Activated B cell treated with CpG ODN at 0.5 μM for 24 hours (primary cell): ENCODE results near the gene FIBCD1. TPM values are rescaled to one million over a fixed set of nuclear protein-coding genes. Genes with fewer than 3 reads are reported as not detected.

Experiments
- ATAC-seq: fragments of 200-7000 bp; cut with Tn5 transposase; one replicate; pipeline ENCODE4 v1.10.0; 2021; ENCODE audit warnings: low read depth, mild to moderate bottlenecking, moderate library complexity
- CTCF ChIA-PET: fragments of 350-600 bp; sonication (Branson Sonifier 250); formaldehyde crosslinking; loops from one replicate; lab custom pipeline; 2021; ENCODE audit warnings: antibody characterized with exemption; lab: Charles Lee
- POLR2A ChIA-PET: fragments of 350-600 bp; sonication (Branson Sonifier 250); formaldehyde crosslinking; loops from one replicate; lab custom pipeline; 2021; ENCODE audit warnings: antibody characterized with exemption; lab: Charles Lee
- DNase-seq: peaks from one replicate; pipeline ENCODE4 v3.0.0; 2022
- H3K27ac Mint-ChIP-seq: one replicate; pipeline ENCODE4 v1.8.0; 2020; ENCODE audit warnings: mixed read lengths
- H3K27me3 Mint-ChIP-seq: one replicate; pipeline ENCODE4 v1.8.0; 2021; ENCODE audit warnings: mixed read lengths
- H3K36me3 Mint-ChIP-seq: one replicate; pipeline ENCODE4 v1.8.0; 2021; ENCODE audit warnings: low read depth, mixed read lengths
- H3K4me1 Mint-ChIP-seq: one replicate; pipeline ENCODE4 v1.8.0; 2021; ENCODE audit warnings: mixed read lengths
- H3K4me3 Mint-ChIP-seq: one replicate; pipeline ENCODE4 v1.8.0; 2020; ENCODE audit warnings: mild to moderate bottlenecking, mixed read lengths
- H3K9me3 Mint-ChIP-seq: one replicate; pipeline ENCODE4 v1.8.0; 2020; ENCODE audit warnings: mixed read lengths
- CTCF ChIP-seq: fragments of 200-600 bp; IDR thresholded peaks from one replicate; pipeline ENCODE4 v1.8.0; 2022; ENCODE audit warnings: antibody characterized with exemption, mild to moderate bottlenecking
- intact Hi-C: fragments of 100-400 bp; cut with micrococcal nuclease; formaldehyde crosslinking; loops from one replicate; pipeline ENCODE4 v1.15.1; 2024
- total RNA-seq: library from RNA; stranded (reverse); gene quantifications from 2 replicates; pipeline ENCODE4 v1.2.3, GENCODE V29; 2022

Gene FIBCD1
- total RNA-seq, 1 donor from 2014 or later = not detected

- ATAC-seq (no peak), DNase-seq (no peak)
- Mint-ChIP-seq H3K4me1 (peaks cover 2% of the 10 kb centered on the region), H3K27me3 (no peaks in the 10 kb centered on the region), H3K9me3 (no peaks in the 10 kb centered on the region), H3K4me3 (no peak overlapping the region), H3K27ac (no peak overlapping the region), H3K36me3 (peaks cover 49% of the 10 kb centered on the region)
- ChIA-PET POLR2A (no interaction called here), CTCF (interaction anchor here (0.7 to 4.2 kb wide), 6 partner anchors 88 to 402 kb away, joined by 3 to 17 read pairs (median 5); no protein-coding TSS in a partner anchor)
- no peak for TF ChIP-seq CTCF
- intact Hi-C loops = loop anchor here (1.0 kb wide), 2 partner anchors 91 to 155 kb away; no protein-coding TSS in a partner anchor
Measured at GRCh38 chr9:130862747-130863146, 76.3 kb downstream of the FIBCD1 start.

- ATAC-seq (no peak), DNase-seq (no peak)
- TF ChIP-seq CTCF = no peak
- Mint-ChIP-seq H3K4me1 (peaks cover 2% of the 10 kb centered on the region), H3K4me3 (no peak overlapping the region), H3K9me3 (no peaks in the 10 kb centered on the region), H3K27ac (no peak overlapping the region), H3K27me3 (no peaks in the 10 kb centered on the region), H3K36me3 (peaks cover 54% of the 10 kb centered on the region)
- POLR2A ChIA-PET = no interaction called here
- CTCF ChIA-PET = interaction anchor here (1.0 to 3.4 kb wide), 4 partner anchors 87 to 161 kb away, joined by 3 to 14 read pairs (median 4); no protein-coding TSS in a partner anchor
- intact Hi-C loops = no loop called here
Measured at GRCh38 chr9:130862217-130862616, 76.8 kb downstream of the FIBCD1 start.

GRCh38 chr9:130861372-130862180, 77.5 kb downstream of the FIBCD1 start:
- Mint-ChIP-seq H3K27ac (no peak overlapping the region), H3K9me3 (no peaks in the 10 kb centered on the region), H3K36me3 (peaks cover 60% of the 10 kb centered on the region), H3K4me3 (no peak overlapping the region), H3K4me1 (peaks cover 2% of the 10 kb centered on the region), H3K27me3 (no peaks in the 10 kb centered on the region)
- DNase-seq (no peak), ATAC-seq (no peak)
- ChIA-PET CTCF (interaction anchor here (1.6 to 3.4 kb wide), 3 partner anchors 90 to 161 kb away, joined by 4 to 14 read pairs (median 5); no protein-coding TSS in a partner anchor), POLR2A (no interaction called here)
- no peak for TF ChIP-seq CTCF
- intact Hi-C loops = no loop called here

- CTCF ChIA-PET = interaction anchor here (1.6 to 3.4 kb wide), 3 partner anchors 89 to 160 kb away, joined by 4 to 14 read pairs (median 5); no protein-coding TSS in a partner anchor
- Mint-ChIP-seq H3K36me3 (peaks cover 62% of the 10 kb centered on the region), H3K4me1 (no peaks in the 10 kb centered on the region), H3K4me3 (no peak overlapping the region), H3K27me3 (no peaks in the 10 kb centered on the region), H3K27ac (no peak overlapping the region), H3K9me3 (no peaks in the 10 kb centered on the region)
- intact Hi-C loops = no loop called here
- no peak for TF ChIP-seq CTCF
- ATAC-seq (no peak), DNase-seq (no peak)
- POLR2A ChIA-PET = no interaction called here
Measured at GRCh38 chr9:130860458-130861316, 78.4 kb downstream of the FIBCD1 start.
